ENCODE data around the gene SLC12A5.
"Not testable (repeated sequence)": the region's sequence is repeated elsewhere in the genome, so short reads cannot be mapped to it uniquely, and the experiment has no call there.

SLC12A5 gene

DNA sequence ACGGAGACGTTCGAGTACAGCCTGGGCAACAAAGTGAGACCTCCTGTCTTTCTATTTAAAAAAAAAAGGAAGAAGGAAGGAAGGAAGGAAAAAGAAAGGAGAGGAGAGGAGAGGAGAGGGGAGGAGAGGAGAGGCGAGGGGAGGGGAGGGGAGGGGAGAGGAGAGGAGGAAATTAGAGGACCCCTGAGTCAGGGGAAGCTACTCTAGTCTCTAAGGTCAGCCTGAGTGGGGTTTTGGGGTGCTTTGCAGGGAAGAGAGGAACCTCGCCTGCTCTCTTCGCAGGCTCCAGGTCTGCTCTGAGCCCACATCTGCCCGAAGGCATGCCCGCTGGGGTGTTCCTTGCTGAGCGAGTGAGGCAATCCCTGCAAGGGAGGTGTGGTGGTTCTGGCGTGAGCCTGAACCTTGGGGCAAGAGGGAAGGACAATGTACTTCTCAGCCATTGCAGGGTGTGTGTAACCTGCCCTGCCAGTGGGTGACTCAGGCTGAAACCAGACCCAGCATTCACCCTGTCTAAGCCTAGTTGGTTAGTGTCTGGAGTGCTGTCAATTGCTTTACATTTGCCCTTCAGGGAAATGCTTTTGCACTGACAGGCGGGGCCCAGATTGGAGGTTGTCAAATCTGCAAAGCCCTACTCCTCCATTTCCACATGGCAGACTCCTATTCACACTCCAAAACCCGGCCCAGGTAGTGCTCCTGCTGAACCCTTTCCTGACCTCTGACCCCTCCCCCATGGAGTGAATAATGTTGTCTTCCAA is 35.6 kb upstream of the SLC12A5 start:
- peak; percentile 22 for DNase-seq (ENCODE audit: low read depth)
- TF ChIP-seq, protein P1, sequence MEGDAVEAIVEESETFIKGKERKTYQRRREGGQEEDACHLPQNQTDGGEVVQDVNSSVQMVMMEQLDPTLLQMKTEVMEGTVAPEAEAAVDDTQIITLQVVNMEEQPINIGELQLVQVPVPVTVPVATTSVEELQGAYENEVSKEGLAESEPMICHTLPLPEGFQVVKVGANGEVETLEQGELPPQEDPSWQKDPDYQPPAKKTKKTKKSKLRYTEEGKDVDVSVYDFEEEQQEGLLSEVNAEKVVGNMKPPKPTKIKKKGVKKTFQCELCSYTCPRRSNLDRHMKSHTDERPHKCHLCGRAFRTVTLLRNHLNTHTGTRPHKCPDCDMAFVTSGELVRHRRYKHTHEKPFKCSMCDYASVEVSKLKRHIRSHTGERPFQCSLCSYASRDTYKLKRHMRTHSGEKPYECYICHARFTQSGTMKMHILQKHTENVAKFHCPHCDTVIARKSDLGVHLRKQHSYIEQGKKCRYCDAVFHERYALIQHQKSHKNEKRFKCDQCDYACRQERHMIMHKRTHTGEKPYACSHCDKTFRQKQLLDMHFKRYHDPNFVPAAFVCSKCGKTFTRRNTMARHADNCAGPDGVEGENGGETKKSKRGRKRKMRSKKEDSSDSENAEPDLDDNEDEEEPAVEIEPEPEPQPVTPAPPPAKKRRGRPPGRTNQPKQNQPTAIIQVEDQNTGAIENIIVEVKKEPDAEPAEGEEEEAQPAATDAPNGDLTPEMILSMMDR (IDR thresholded peaks at IDR 0.05; ENCODE audit: low read length, missing control alignments): no peak
- H3K4me3 ChIP-seq (replicated peaks; ENCODE audit: low read depth, low read length): no peak overlapping the region

DNA sequence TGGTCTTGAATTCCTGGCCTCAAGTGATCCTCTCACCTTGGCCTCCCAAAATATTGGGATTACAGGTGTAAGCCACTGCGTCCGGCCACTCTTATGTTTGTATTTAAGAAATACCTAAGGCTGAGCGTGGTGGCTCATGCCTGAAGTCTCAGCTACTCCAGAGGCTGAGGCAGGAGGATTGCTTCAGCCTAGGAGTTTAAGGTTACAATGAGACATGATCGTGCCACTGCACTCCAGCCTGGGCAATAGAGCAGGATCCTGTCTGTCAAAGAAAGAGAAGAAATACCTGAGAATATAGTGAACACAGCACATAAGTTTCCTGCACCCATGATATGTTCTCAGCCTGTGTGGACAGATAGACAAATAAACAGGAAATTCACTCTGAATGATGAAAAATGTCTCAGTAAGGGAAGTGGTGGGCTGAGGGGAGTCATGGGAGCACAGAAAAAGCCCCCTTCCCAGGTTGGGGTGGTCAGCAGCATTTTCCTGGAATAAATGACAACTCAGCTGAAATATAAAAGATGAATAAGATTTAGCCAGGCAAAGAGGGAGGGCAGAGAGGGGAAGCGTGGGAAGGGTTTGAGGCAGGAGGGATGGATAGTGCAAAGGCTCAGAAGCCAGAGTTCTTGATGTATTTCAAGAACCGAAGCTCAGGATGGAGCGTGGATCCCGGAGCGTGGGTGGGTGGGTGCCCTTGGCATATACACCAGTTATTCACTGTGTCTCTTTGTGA is 34.1 kb upstream of the SLC12A5 start:
- H3K4me3 ChIP-seq (replicated peaks; ENCODE audit: low read depth, low read length): no peak overlapping the region
- DNase-seq (ENCODE audit: low read depth): no peak
- TF ChIP-seq, protein P1 (IDR thresholded peaks at IDR 0.05; ENCODE audit: low read length, missing control alignments): no peak

DNA sequence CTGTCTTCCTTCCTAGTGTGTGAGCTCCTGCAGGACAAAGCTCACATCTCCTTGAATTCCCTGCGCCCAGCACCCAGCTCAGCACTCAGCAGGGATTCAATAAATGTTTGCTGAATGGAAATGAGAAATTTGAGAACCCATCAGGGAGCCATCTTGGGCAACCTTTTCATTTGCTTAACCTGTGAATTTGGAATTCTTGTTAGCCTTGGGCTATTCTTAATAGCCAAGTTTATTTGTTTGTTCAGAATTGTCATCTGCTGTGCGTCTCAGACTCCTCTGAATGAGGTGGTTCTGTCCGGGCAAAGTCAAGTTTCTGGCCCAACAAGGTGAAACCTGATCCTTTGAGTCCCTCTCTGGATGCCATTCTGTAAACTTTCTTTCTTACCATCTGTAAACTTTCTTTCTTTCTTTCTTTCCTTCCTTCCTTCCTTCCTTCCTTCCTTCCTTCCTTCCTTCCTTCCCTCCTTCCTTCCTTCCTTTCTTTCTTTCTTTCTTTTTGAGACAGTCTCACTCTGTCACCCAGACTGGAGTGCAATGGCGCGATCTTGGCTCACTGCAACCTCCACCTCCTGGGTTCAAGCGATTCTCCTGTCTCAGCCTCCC is 33.4 kb upstream of the SLC12A5 start:
- DNase-seq (ENCODE audit: low read depth): not testable (repeated sequence)

DNA sequence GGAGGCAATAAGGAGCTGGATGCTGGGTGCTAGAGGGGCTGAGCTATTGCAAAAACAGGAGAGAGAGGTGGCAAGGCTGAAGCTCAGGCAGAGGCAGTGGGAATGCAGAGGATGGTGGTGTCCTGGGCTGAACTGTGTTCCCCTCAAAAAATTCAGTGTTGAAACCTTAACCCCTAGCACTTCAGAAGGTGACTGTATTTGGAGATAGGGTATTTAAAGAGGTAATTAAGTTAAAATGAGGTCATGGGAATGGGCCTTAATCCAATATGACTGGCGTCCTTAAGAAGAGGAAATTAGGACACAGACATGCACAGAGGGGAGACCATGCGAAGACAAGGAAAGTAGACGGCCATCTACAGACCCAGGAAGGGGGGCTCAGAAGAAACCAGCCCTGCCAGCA is 31.8 kb upstream of the SLC12A5 start:
- TF ChIP-seq, protein P1 (IDR thresholded peaks at IDR 0.05; ENCODE audit: low read length, missing control alignments): no peak
- no peak overlapping the region for H3K4me3 ChIP-seq (replicated peaks; ENCODE audit: low read depth, low read length)
- no peak for DNase-seq (ENCODE audit: low read depth)

More for the DNA sequence above, 33.4 kb upstream of the SLC12A5 start:
- not testable (repeated sequence) for H3K4me3 ChIP-seq (replicated peaks; ENCODE audit: low read depth, low read length)

DNA sequence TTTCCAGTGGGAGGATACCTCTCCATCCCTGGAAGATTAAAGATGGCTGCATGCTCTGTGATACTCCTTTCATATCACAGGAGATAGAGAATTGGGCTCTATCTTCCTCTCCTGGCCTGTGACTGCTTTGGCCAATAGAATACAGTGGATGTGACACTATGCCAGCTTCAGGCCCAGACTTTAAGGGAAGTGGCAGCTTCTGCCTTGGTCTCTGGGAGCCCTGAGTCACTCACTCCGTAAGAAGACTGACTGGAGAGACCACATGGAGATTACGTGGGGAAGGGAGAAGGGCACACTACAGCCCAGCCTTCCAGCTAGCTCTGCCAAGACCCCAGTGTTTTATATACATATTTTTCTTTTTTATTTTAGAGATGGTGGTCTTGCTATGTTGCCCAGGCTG is 30.7 kb upstream of the SLC12A5 start:
- no peak for DNase-seq (ENCODE audit: low read depth)
- no peak overlapping the region for H3K4me3 ChIP-seq (replicated peaks; ENCODE audit: low read depth, low read length)
- TF ChIP-seq, protein P1 (IDR thresholded peaks at IDR 0.05; ENCODE audit: low read length, missing control alignments): no peak

DNA sequence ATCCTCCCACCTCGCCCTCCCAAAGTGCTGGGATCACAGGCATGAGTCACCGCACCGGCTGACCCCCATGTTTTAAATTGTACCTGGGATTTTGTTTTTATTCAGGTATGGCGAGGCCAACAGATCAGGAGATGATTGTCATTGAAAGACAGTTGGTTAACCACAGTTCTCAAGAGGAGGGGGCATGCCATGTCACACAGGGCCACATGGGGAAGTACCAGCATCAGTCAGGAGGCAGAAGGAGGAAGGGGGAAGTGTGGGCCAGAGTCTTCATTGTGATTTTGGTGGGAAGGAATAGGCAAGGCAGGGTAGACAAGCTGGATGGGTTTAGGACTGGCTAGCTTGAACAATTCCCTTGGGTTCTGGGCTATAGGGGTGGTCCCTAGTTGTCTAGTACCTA is 30.3 kb upstream of the SLC12A5 start:
- TF ChIP-seq, protein P1 (IDR thresholded peaks at IDR 0.05; ENCODE audit: low read length, missing control alignments): no peak
- H3K4me3 ChIP-seq (replicated peaks; ENCODE audit: low read depth, low read length): no peak overlapping the region
- no peak for DNase-seq (ENCODE audit: low read depth)

DNA sequence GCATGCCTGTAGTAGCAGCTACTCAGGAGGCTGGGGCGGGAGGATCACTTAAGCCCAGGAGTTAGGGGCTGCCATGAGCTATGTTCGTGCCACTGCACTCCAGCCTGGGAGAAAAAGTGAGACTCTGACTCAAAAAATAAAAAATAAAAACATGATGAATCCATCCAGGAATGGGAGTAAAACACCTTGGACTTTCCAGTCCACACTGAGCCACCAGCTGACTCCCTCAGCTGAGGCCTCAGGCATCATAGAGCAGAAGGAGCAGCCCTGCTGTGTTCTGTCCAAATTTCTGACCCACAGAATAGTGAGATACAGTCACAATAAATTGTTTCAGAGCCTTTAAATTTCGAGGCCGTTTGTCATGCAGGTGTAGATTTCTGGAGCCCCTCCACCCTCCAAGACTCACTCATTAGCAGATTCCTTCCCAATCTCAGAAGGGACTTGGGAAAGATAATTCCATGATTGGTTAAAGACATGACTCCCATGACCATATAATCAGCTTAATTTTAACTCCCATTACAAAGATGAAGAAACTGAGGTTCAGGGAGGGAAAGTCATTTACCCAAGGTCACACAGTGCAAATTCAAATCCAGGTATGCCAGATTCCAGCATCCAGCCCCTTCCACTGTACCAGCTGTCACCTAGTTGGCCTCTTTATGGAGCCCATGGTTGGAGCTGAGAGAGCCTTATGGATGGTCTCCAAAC is 29.3 kb upstream of the SLC12A5 start:
- TF ChIP-seq, protein P1 (IDR thresholded peaks at IDR 0.05; ENCODE audit: low read length, missing control alignments): no peak
- no peak overlapping the region for H3K4me3 ChIP-seq (replicated peaks; ENCODE audit: low read depth, low read length)
- no peak for DNase-seq (ENCODE audit: low read depth)
